ENCODE measurements around the gene CLEC4G.

Gene CLEC4G

GRCh38 chr19:7682175-7682855 is 49.6 kb downstream of the CLEC4G start:
- in situ Hi-C loops (cut with MboI; ENCODE audit: low pct_unique_long_range_greater_than_20kb, low sequenced_read_pairs, unreplicated experiment) = no loop called here
- no peak for DNase-seq (ENCODE audit: low spot score)

DNA sequence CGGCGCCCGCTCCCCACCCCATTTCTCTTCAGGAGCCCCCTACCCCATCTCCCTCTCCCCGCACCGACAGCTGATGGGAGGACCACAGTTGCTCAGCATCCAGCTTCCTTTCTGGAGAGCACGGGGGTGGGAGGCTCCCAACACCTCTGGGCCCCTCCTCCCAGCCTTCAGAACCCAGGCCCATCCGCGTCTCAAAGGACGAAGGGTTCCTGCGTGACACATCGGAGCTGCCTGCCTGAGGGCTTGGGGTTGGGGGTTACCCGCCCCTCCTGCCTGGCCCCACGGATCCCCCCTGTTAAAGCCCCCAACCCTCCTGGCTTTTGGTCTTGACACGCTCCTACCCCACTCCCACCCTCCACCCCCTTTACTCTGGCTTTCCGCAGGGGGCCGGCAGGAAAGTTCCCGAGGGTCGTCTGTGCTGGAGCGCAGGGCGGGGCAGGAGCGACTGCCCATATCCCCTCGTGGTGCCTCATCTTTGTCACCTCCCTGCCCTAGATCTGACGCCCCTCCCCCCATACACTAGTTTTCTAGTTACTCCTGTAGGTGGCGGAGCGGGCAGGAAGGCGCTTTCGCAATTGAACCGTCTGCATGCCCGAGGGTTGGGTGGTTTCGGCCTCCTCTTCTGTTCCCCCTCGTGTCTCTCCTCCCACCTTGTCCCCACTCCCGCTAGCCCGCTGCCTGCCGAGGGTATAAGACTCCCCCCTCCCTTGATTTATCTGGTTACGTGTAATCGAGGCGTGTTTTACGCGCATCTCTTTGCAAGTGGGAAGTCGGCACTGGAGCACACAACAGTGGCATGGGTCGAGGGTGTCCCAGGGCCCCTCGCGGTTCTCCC is 50.4 kb downstream of the CLEC4G start:
- TF ChIP-seq, protein P1, sequence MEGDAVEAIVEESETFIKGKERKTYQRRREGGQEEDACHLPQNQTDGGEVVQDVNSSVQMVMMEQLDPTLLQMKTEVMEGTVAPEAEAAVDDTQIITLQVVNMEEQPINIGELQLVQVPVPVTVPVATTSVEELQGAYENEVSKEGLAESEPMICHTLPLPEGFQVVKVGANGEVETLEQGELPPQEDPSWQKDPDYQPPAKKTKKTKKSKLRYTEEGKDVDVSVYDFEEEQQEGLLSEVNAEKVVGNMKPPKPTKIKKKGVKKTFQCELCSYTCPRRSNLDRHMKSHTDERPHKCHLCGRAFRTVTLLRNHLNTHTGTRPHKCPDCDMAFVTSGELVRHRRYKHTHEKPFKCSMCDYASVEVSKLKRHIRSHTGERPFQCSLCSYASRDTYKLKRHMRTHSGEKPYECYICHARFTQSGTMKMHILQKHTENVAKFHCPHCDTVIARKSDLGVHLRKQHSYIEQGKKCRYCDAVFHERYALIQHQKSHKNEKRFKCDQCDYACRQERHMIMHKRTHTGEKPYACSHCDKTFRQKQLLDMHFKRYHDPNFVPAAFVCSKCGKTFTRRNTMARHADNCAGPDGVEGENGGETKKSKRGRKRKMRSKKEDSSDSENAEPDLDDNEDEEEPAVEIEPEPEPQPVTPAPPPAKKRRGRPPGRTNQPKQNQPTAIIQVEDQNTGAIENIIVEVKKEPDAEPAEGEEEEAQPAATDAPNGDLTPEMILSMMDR (IDR thresholded peaks at IDR 0.05; ENCODE audit: extremely low read depth, insufficient read depth, missing control alignments) = peak; percentile 77
- DNase-seq (ENCODE audit: low spot score) = peak; percentile 92
- in situ Hi-C loops (cut with MboI; ENCODE audit: low pct_unique_long_range_greater_than_20kb, low sequenced_read_pairs, unreplicated experiment) = no loop called here

More at GRCh38 chr19:7682175-7682855, 49.6 kb downstream of the CLEC4G start:
- TF ChIP-seq, protein P1 (IDR thresholded peaks at IDR 0.05; ENCODE audit: extremely low read depth, insufficient read depth, missing control alignments) = peak; percentile 32

GRCh38 chr19:7680606-7681339 is 51.1 kb downstream of the CLEC4G start, which contains the start of gene TRAPPC5:
Gene TRAPPC5, plus strand, starts transcription at chr19:7680833. Its CDS starts 1,421 bp downstream, at chr19:7682254.
- in situ Hi-C loops (cut with MboI; ENCODE audit: low pct_unique_long_range_greater_than_20kb, low sequenced_read_pairs, unreplicated experiment) = no loop called here
- peak; percentile 94 for DNase-seq (ENCODE audit: low spot score)
- TF ChIP-seq, protein P1 (IDR thresholded peaks at IDR 0.05; ENCODE audit: extremely low read depth, insufficient read depth, missing control alignments) = peak; percentile 99

GRCh38 chr19:7679771-7680605 is 51.9 kb downstream of the CLEC4G start:
- no peak for DNase-seq (ENCODE audit: low spot score)
- in situ Hi-C loops (cut with MboI; ENCODE audit: low pct_unique_long_range_greater_than_20kb, low sequenced_read_pairs, unreplicated experiment) = no loop called here
- TF ChIP-seq, protein P1 (IDR thresholded peaks at IDR 0.05; ENCODE audit: extremely low read depth, insufficient read depth, missing control alignments) = no peak

GRCh38 chr19:7678971-7679751 is 52.7 kb downstream of the CLEC4G start:
- TF ChIP-seq, protein P1 (IDR thresholded peaks at IDR 0.05; ENCODE audit: extremely low read depth, insufficient read depth, missing control alignments) = peak; percentile 76
- in situ Hi-C loops (cut with MboI; ENCODE audit: low pct_unique_long_range_greater_than_20kb, low sequenced_read_pairs, unreplicated experiment) = no loop called here
- peak; percentile 81 for DNase-seq (ENCODE audit: low spot score)

Data from GM13977 (cell line).